Lower leg skin (tissue), 3 donors: ENCODE measurements around the gene BUB1.
"Not testable (repeated sequence)": the region's sequence is repeated elsewhere in the genome, so short reads cannot be mapped to it uniquely, and the experiment has no call there.

Experiments
- POLR2A ChIP-seq, 2 donors: fragments of 450-650 bp; IDR thresholded peaks; one replicate each; pipeline ENCODE4 v1.6.1; 2016 to 2017; ENCODE audit warnings: antibody characterized with exemption in 2 of 2, mild to moderate bottlenecking in 1 of 2, moderate library complexity in 1 of 2
- TF ChIP-seq, protein P1 (sequence below), 3 donors: fragments of 450-650 bp; IDR thresholded peaks; one replicate each; pipeline ENCODE4 v1.5.1; 2016; ENCODE audit warnings: antibody characterized with exemption in 3 of 3, mild to moderate bottlenecking in 3 of 3, moderate library complexity in 2 of 3

- TF ChIP-seq, protein P1, sequence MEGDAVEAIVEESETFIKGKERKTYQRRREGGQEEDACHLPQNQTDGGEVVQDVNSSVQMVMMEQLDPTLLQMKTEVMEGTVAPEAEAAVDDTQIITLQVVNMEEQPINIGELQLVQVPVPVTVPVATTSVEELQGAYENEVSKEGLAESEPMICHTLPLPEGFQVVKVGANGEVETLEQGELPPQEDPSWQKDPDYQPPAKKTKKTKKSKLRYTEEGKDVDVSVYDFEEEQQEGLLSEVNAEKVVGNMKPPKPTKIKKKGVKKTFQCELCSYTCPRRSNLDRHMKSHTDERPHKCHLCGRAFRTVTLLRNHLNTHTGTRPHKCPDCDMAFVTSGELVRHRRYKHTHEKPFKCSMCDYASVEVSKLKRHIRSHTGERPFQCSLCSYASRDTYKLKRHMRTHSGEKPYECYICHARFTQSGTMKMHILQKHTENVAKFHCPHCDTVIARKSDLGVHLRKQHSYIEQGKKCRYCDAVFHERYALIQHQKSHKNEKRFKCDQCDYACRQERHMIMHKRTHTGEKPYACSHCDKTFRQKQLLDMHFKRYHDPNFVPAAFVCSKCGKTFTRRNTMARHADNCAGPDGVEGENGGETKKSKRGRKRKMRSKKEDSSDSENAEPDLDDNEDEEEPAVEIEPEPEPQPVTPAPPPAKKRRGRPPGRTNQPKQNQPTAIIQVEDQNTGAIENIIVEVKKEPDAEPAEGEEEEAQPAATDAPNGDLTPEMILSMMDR (IDR thresholded peaks at IDR 0.05) = not testable (repeated sequence)
- TF ChIP-seq POLR2A (IDR thresholded peaks at IDR 0.05) = not testable (repeated sequence)
These were observed 68.9 kb downstream of the BUB1 start for GRCh38 chr2:110608788-110609502.
